GM12878 (cell line): ENCODE measurements around the gene SLC19A1.

Experiments used
- CHD4 ChIP-seq: fragments of 200-600 bp; sonication (generic); IDR thresholded peaks from 2 replicates; pipeline ENCODE4 v1.6.1; 2016; ENCODE audit warnings: mild to moderate bottlenecking
- HDAC6 ChIP-seq: fragments of 200-600 bp; sonication (generic); IDR thresholded peaks from one replicate; pipeline ENCODE4 v1.8.0; 2017; ENCODE audit warnings: antibody characterized with exemption; ENCODE audit not compliant: unreplicated experiment
- JUND ChIP-seq: IDR thresholded peaks from 2 replicates; pipeline ENCODE4 v1.6.1; 2012; ENCODE audit warnings: low read depth, mild to moderate bottlenecking, low read length, improper control_type of control experiment, moderate library complexity
- POLR2AphosphoS5 ChIP-seq: IDR thresholded peaks from 2 replicates; pipeline ENCODE4 v1.6.1; 2011; ENCODE audit warnings: mild to moderate bottlenecking, low read length, inconsistent platforms
- SIN3A ChIP-seq: IDR thresholded peaks from 2 replicates; pipeline ENCODE4 v1.6.1; 2012; ENCODE audit warnings: low read depth, low read length, improper control_type of control experiment
- ZNF217 ChIP-seq: fragments of 450-650 bp; IDR thresholded peaks from 2 replicates; pipeline ENCODE4 v1.6.1; 2017; ENCODE audit warnings: antibody characterized with exemption, mild to moderate bottlenecking
- TF ChIP-seq, protein P1 (sequence below), 3 experiments: IDR thresholded peaks in 2 of 3; conservative IDR thresholded peaks in 1 of 3; 2 replicates each; pipeline ENCODE4 v1.5.1; 2011; ENCODE audit warnings: low read depth in 3 of 3, low read length in 3 of 3, mild to moderate bottlenecking in 3 of 3, control low read depth in 2 of 3, moderate library complexity in 2 of 3, inconsistent platforms in 1 of 3, mixed read lengths in 1 of 3; ENCODE audit not compliant: control insufficient read depth in 2 of 3, insufficient read depth in 1 of 3; ENCODE audit errors: extremely low read depth in 1 of 3
- TF ChIP-seq, protein P2 (sequence below): fragments of 450-650 bp; IDR thresholded peaks from 2 replicates; pipeline ENCODE4 v1.6.1; 2016; ENCODE audit warnings: mild to moderate bottlenecking

DNA sequence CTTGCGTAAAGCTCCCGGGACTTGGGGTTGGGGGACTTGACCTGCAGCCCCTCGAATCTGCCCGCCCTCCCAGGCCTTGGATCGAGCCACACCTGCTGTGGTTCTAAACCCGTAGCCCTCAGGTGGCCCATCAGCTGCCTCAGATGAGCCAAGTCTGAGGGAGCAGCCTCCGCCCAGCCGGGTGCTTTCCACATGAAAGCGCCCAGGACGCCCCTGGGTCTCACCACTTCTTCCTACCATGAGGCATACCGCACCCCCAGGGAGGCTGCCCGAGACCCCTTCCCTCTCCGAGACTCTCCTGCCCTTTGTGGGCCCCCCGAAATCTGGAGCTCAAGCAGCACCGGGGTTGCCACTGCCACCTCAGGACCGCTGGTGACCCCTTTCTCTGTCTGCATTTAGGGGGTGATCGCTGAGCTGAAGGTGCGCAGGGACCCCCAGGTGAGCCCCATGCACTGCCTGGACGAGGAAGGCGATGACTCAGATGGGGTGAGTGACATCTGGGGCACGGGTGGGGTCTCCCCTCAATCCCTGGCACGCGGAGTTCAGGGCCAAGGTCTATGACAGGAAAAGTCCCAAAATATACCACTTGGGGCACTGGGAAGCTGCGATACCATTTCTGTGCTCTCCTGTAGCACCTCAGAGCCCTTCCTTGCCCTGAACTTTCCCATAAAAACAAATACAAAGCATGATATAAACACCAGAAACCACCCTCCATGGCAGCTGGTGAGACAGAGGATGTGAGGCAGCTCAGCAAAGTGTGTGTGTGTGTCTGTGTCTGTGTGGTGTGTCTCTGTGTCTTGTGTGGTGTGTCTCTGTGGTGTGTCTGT is 68.5 kb downstream of the SLC19A1 start:
- TF ChIP-seq, protein P1, sequence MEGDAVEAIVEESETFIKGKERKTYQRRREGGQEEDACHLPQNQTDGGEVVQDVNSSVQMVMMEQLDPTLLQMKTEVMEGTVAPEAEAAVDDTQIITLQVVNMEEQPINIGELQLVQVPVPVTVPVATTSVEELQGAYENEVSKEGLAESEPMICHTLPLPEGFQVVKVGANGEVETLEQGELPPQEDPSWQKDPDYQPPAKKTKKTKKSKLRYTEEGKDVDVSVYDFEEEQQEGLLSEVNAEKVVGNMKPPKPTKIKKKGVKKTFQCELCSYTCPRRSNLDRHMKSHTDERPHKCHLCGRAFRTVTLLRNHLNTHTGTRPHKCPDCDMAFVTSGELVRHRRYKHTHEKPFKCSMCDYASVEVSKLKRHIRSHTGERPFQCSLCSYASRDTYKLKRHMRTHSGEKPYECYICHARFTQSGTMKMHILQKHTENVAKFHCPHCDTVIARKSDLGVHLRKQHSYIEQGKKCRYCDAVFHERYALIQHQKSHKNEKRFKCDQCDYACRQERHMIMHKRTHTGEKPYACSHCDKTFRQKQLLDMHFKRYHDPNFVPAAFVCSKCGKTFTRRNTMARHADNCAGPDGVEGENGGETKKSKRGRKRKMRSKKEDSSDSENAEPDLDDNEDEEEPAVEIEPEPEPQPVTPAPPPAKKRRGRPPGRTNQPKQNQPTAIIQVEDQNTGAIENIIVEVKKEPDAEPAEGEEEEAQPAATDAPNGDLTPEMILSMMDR (IDR thresholded peaks at IDR 0.05 in 2 of 3, conservative IDR thresholded peaks at IDR 0.05 in 1 of 3; ENCODE audit: control insufficient read depth in 2 of 3, extremely low read depth in 1 of 3, insufficient read depth in 1 of 3, low read depth in 3 of 3, low read length in 3 of 3): no peak
- TF ChIP-seq HDAC6: no peak
- TF ChIP-seq POLR2AphosphoS5: no peak
- no peak for TF ChIP-seq JUND
- TF ChIP-seq ZNF217: no peak
- TF ChIP-seq, protein P2, sequence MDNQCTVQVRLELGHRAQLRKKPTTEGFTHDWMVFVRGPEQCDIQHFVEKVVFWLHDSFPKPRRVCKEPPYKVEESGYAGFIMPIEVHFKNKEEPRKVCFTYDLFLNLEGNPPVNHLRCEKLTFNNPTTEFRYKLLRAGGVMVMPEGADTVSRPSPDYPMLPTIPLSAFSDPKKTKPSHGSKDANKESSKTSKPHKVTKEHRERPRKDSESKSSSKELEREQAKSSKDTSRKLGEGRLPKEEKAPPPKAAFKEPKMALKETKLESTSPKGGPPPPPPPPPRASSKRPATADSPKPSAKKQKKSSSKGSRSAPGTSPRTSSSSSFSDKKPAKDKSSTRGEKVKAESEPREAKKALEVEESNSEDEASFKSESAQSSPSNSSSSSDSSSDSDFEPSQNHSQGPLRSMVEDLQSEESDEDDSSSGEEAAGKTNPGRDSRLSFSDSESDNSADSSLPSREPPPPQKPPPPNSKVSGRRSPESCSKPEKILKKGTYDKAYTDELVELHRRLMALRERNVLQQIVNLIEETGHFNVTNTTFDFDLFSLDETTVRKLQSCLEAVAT: no peak
- TF ChIP-seq CHD4: no peak
- TF ChIP-seq SIN3A: no peak
